AG09309 (cell line): ENCODE results near the gene IDUA.

Experiments
- DNase-seq: peaks from one replicate; pipeline ENCODE4 v3.0.0-alpha.2; 2010; ENCODE audit warnings: low read depth
- H3K4me3 ChIP-seq: 2 replicates; pipeline ENCODE4 v1.5.1; 2011; ENCODE audit warnings: mild to moderate bottlenecking, low read depth, low read length, moderate library complexity; ENCODE audit not compliant: control insufficient read depth
- CTCF ChIP-seq: IDR thresholded peaks from 2 replicates; pipeline ENCODE4 v1.5.1; 2011; ENCODE audit warnings: mild to moderate bottlenecking, low read depth, low read length, inconsistent platforms; ENCODE audit not compliant: insufficient read depth, control insufficient read depth; ENCODE audit errors: missing control alignments

The IDUA gene

GRCh38 chr4:948101-948935 lies 38.5 kb upstream of the IDUA start:
- H3K4me3 ChIP-seq = no peak overlapping the region
- TF ChIP-seq CTCF = no peak
- DNase-seq = no peak

GRCh38 chr4:948936-949300 lies 37.9 kb upstream of the IDUA start:
- no peak for DNase-seq
- no peak overlapping the region for H3K4me3 ChIP-seq
- no peak for TF ChIP-seq CTCF

- DNase-seq = no peak
- H3K4me3 ChIP-seq = no peak overlapping the region
- no peak for TF ChIP-seq CTCF
Observed at GRCh38 chr4:949656-950055, 37.2 kb upstream of the IDUA start.

DNA sequence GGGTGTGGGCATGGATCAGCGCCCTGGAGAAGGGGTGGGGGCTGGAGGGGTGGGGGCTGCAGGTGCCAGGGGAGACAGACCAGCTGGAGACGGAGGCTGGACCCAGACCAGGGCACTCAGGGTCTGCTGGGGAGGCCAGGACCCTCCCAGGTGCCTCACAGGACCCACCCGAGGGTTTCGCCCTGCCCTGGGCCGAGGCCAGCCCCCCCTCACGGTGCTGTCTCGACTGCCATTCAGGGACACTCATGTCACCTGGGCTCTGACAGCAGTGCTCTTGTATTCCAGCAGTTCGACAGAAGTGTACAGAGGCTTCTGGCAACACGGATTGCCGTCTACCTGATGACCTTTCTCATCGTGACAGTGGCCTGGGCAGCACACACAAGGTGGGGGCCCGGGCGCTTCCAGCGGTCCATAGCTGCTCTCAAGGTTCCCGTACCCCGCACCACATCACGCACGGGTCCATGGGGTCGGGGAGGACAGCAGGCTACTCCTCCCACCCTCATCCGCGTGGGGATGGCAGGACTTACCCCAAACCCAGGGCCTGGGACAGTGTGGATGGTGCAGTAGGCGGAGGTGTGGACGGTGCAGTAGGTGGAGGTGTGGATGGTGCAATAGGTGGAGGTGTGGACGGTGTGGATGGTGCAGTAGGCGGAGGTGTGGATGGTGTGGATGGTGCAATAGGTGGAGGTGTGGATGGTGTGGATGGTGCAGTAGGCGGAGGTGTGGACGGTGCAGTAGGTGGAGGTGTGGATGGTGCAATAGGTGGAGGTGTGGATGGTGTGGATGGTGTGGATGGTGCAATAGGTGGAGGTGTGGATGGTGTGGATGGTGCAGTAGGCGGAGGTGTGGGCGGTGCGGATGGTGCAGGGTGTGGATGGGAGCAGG lies 36.5 kb upstream of the IDUA start:
- no peak for DNase-seq
- no peak for TF ChIP-seq CTCF

DNA sequence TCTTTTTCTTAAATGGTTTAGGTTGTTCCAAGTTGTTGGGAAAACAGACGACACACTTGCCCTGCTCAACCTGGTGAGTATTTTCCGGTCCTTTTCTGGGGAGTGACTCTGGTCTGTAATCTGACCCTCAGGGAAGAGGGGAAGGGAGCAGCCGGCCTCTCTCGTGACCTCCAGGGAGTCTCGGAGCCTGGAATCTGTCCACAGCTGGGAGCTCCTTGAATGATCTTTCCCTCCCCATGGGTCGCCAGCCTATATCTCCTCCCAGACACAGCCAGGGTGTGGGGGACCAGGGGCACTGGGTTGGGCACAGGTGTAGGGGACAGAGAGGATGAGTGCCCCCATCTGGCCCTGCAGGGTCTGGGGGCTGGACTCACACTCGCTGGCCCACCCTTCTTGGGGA lies 35.7 kb upstream of the IDUA start:
- no peak for DNase-seq
- TF ChIP-seq CTCF = no peak
- H3K4me3 ChIP-seq = no peak overlapping the region

More for the DNA sequence above, 36.5 kb upstream of the IDUA start:
- H3K4me3 ChIP-seq = no peak overlapping the region

- DNase-seq = no peak
- no peak overlapping the region for H3K4me3 ChIP-seq
- no peak for TF ChIP-seq CTCF
Observed at GRCh38 chr4:951594-952468, 35.0 kb upstream of the IDUA start.
